ENCODE results near the gene TEN1. TPM values are rescaled to one million over a fixed set of nuclear protein-coding genes. Genes with fewer than 3 reads are reported as not detected.

TEN1 gene
- total and polyA plus RNA-seq, 9 of the 15 experiments (the other 6 are each of a cell fraction or from before 2014, with no cell fraction given): 1.3 to 25.7 (median 10.1) TPM

DNA sequence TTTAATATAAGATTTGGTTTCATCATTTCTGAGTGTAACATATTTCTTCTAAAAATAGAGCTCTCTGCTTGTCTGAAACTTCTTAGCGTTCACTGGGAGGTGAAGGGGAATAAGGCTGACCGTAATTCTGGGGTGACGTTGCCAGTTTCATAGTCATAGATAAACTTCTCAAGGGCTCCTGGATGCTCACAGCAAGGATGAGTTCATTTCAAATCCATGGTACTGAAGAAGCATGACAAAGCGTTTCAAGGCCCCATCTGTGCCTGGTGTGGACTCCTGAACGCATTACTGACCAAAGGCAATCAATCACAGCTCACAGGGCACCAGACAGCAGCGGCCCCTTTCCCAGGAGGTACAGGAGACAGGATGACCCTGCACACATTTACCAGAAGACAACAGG, 60.1 kb downstream of the TEN1 start:
- Histone ChIP-seq H4K20me1 (replicated peaks; ENCODE audit: control insufficient read depth, insufficient read depth, low read length) (0 out of 2 replicates have a peak, but pooled peaks cover 9% of the 10 kb centered on the region), H3K4me1 (replicated peaks in 1 of 2; ENCODE audit: control insufficient read depth in 2 of 2, insufficient read depth in 2 of 2, low read length in 2 of 2) (no peaks in the 10 kb centered on the region; a peak in 1 of 5 replicates), H3K4me3 (no peak overlapping the region), H3K79me2 (ENCODE audit: control insufficient read depth, insufficient read depth, low read length) (no peaks in the 10 kb centered on the region), H3K9me3 (replicated peaks; ENCODE audit: control insufficient read depth, insufficient read depth, low read depth, low read length) (no peaks in the 10 kb centered on the region), H3K27ac (ENCODE audit: extremely low read depth, low read depth, low read length) (no peak overlapping the region), H3K36me3 (ENCODE audit: control insufficient read depth, insufficient read depth, low read length) (peaks cover 62% of the 10 kb centered on the region), H2AFZ (ENCODE audit: low read depth, low read length) (no peak overlapping the region), H3K9me1 (ENCODE audit: control insufficient read depth, insufficient read depth, low read length) (no peaks in the 10 kb centered on the region), H3K4me2 (ENCODE audit: insufficient read depth, low read length) (no peak overlapping the region), H3K27me3 (ENCODE audit: control insufficient read depth in 2 of 2, insufficient read depth in 2 of 2, low read length in 2 of 2) (no peaks in the 10 kb centered on the region), H3K9ac (ENCODE audit: insufficient read depth in 1 of 2, low read depth in 2 of 2, low read length in 2 of 2) (no peak overlapping the region)
- ChIA-PET CTCF (ENCODE audit: low intra/inter-chr PET ratio) (no interaction called here), POLR2A (interaction anchor here (0.5 to 1.2 kb wide), 2 partner anchors 235 to 437 kb away, joined by 3 read pairs; no protein-coding TSS in a partner anchor)
- BruUV-seq (replicated peaks): TSS peak; percentile 61
- TF ChIP-seq MEIS2 (IDR thresholded peaks at IDR 0.05; ENCODE audit: partially characterized antibody) (peak; percentile 62), PBX2 (CRISPR knock-in tag; IDR thresholded peaks at IDR 0.05; ENCODE audit: low read depth) (no peak), PBX2 (tag; conservative IDR thresholded peaks at IDR 0.05; ENCODE audit: low read depth) (peak; percentile 47), NEUROD1 (IDR thresholded peaks at IDR 0.05; ENCODE audit: borderline replicate concordance, low read depth, low read length, partially characterized antibody) (no peak)
- TF ChIP-seq, protein P1, sequence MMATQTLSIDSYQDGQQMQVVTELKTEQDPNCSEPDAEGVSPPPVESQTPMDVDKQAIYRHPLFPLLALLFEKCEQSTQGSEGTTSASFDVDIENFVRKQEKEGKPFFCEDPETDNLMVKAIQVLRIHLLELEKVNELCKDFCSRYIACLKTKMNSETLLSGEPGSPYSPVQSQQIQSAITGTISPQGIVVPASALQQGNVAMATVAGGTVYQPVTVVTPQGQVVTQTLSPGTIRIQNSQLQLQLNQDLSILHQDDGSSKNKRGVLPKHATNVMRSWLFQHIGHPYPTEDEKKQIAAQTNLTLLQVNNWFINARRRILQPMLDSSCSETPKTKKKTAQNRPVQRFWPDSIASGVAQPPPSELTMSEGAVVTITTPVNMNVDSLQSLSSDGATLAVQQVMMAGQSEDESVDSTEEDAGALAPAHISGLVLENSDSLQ (IDR thresholded peaks at IDR 0.05): peak; percentile 42; the same call in 1 of the 2 replicates
- in situ Hi-C loops (cut with MboI) (no loop called here), intact Hi-C loops (cut with micrococcal nuclease) (no loop called here)
- no peak for DNase-seq (ENCODE audit: extremely low read depth in 1 of 4, low spot score in 3 of 4)
- WGBS (ENCODE audit: insufficient coverage, low coverage, missing lambda C conversion rate): 63% methylated on average over 6 of the region's 6 CpGs
- no peak; the same call in 2 of the 3 replicates for ATAC-seq
- FAIRE-seq: no peak
